Measurements from ENCODE around the gene COX10.

The COX10 gene

DNA sequence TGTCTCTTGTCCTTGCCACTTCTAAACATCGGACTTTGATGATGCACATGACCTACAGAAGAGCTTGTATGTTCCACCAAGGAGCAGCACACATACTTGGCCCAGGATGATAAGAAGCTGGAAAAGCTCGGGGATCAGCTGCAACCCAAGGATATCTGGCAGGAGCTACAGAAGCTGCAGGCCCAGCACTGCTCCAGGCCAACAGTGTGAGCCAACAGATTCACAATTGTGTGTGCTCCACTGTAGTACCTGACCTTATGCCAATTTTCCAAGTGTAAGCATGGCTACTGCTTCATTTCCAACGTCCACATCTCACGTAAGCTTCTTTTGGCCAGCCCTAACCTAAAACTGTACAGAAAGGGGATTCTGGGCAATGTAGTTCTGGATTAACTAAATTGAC, 83.4 kb downstream of the COX10 start:
- no peak for DNase-seq
- no peaks in the 10 kb centered on the region for H3K9me3 ChIP-seq
- TF ChIP-seq, protein P1, sequence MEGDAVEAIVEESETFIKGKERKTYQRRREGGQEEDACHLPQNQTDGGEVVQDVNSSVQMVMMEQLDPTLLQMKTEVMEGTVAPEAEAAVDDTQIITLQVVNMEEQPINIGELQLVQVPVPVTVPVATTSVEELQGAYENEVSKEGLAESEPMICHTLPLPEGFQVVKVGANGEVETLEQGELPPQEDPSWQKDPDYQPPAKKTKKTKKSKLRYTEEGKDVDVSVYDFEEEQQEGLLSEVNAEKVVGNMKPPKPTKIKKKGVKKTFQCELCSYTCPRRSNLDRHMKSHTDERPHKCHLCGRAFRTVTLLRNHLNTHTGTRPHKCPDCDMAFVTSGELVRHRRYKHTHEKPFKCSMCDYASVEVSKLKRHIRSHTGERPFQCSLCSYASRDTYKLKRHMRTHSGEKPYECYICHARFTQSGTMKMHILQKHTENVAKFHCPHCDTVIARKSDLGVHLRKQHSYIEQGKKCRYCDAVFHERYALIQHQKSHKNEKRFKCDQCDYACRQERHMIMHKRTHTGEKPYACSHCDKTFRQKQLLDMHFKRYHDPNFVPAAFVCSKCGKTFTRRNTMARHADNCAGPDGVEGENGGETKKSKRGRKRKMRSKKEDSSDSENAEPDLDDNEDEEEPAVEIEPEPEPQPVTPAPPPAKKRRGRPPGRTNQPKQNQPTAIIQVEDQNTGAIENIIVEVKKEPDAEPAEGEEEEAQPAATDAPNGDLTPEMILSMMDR (IDR thresholded peaks at IDR 0.05; ENCODE audit: low read depth, low read length) = no peak
- no peaks in the 10 kb centered on the region for H3K4me1 ChIP-seq
- H3K4me3 ChIP-seq (ENCODE audit: low read depth, low read length) = no peak overlapping the region
- no peaks in the 10 kb centered on the region for H3K27me3 ChIP-seq
- no peaks in the 10 kb centered on the region for H3K36me3 ChIP-seq

DNA sequence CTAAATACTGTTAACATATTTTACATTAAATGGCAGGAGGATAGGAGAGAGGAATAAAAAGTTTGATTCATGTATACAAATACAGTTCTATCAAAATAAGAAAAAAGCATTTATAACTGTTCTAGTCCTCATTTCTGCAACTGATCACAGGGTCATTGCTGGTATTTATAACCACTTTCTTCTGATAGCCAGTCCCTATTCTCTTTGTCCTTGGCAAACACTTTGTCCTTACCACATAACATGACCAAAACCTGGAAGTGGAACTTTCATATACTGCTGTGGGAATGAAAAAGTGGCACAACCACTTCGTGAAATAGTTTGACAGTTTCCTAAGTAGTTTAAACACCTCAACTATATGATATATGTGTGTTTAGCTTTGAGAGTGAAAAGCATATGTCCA, 84.1 kb downstream of the COX10 start:
- Histone ChIP-seq H3K27me3 (no peaks in the 10 kb centered on the region), H3K9me3 (no peaks in the 10 kb centered on the region), H3K4me1 (no peaks in the 10 kb centered on the region), H3K36me3 (no peaks in the 10 kb centered on the region), H3K4me3 (ENCODE audit: low read depth, low read length) (no peak overlapping the region)
- no peak for DNase-seq
- TF ChIP-seq, protein P1 (IDR thresholded peaks at IDR 0.05; ENCODE audit: low read depth, low read length) = no peak

DNA sequence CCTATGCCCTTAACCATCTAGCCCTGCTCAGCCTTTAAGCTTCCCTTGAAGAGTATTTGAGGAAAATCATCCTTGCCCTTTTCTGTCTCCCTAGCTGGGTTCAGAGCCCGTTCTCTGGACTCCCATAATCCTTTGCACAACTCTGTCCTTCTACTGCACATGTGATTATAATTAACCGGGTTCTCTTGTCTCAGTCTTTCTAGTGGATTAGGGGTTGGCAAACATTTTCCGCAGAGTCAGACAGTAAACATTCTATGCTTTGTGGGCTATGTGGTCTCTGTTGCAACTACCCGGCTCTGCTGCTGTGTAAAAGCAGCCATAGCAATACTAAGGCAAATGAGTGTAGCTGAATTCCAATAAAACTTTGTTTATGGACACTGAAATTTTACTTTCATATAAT, 87.4 kb downstream of the COX10 start:
- Histone ChIP-seq H3K4me1 (no peaks in the 10 kb centered on the region), H3K27me3 (no peaks in the 10 kb centered on the region), H3K4me3 (ENCODE audit: low read depth, low read length) (no peak overlapping the region), H3K9me3 (no peaks in the 10 kb centered on the region), H3K36me3 (no peaks in the 10 kb centered on the region)
- DNase-seq = no peak
- TF ChIP-seq, protein P1 (IDR thresholded peaks at IDR 0.05; ENCODE audit: low read depth, low read length) = no peak

DNA sequence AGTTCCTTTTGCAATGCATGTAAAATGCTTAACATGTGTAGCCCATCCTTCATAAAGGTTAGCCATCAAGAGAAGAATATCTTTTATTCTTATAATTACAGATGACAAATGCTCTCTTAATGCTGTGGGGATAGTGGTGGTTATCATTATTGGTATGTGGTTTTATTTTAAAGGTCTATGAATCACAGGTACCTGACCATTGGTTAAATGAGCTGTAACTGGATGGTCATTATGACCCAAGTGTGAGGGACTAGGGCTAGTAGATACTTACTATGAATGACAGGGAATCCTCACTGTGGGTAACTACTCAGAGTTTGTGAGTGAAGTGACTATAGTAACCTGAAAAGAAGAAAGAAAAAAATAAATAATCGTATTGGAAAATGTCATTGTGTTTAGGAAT, 88.5 kb downstream of the COX10 start:
- H3K9me3 ChIP-seq = no peaks in the 10 kb centered on the region
- H3K4me1 ChIP-seq = no peaks in the 10 kb centered on the region
- TF ChIP-seq, protein P1 (IDR thresholded peaks at IDR 0.05; ENCODE audit: low read depth, low read length) = no peak
- no peaks in the 10 kb centered on the region for H3K27me3 ChIP-seq
- no peaks in the 10 kb centered on the region for H3K36me3 ChIP-seq
- no peak for DNase-seq
- no peak overlapping the region for H3K4me3 ChIP-seq (ENCODE audit: low read depth, low read length)

DNA sequence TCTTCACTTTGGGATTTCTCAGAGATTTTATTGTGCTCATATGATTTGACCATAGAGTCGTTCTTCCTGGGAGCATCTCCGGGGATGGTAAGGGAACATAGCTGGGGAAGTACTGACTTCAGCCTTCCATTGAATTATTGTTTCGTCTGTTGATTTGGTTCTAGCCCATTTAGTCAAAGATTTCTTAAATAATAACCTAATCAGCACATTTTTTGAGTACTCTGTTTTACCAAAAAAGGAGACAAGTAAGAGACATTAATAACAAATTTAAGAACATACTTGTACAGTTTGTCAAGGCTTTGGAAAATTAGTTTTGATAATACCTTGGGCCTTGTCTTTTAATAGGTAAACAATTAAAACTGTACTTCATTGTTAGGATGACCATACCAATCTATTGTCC, 89.4 kb downstream of the COX10 start:
- TF ChIP-seq, protein P1 (IDR thresholded peaks at IDR 0.05; ENCODE audit: low read depth, low read length) = no peak
- no peaks in the 10 kb centered on the region for H3K27me3 ChIP-seq
- H3K36me3 ChIP-seq = no peaks in the 10 kb centered on the region
- H3K4me1 ChIP-seq = no peaks in the 10 kb centered on the region
- H3K9me3 ChIP-seq = no peaks in the 10 kb centered on the region
- H3K4me3 ChIP-seq (ENCODE audit: low read depth, low read length) = no peak overlapping the region
- no peak for DNase-seq

DNA sequence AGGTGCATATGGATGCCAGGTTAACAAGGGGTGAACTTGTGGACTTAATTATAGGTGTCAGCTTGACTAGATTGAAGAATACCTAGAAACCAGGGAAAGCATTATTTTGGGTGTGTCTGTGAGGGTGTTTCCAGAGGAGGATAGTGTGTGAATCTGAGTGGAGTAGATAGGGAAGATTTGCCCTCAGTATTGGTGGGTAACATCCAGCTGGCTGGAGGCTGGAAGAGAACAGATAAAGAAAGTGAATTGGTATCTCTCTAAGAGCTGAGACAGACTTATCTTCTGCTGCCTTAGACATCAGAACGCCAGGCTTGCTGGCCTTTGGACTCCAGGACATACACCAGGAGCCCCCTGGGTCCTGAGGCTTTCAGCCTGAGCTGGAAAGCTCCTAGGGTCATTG, 92.1 kb downstream of the COX10 start:
- Histone ChIP-seq H3K4me3 (ENCODE audit: low read depth, low read length) (no peak overlapping the region), H3K4me1 (no peaks in the 10 kb centered on the region), H3K36me3 (no peaks in the 10 kb centered on the region), H3K9me3 (no peaks in the 10 kb centered on the region), H3K27me3 (no peaks in the 10 kb centered on the region)
- DNase-seq = no peak
- TF ChIP-seq, protein P1 (IDR thresholded peaks at IDR 0.05; ENCODE audit: low read depth, low read length) = no peak

All from BE2C (cell line).